CD4-positive, alpha-beta T cell treated with Interleukin-12 subunit alpha and Interleukin-12 subunit beta, for 1 hour (primary cell): ENCODE data around the gene IFIT3.
A peak's percentile ranks its signal among the peaks of the same experiment; 100 is the strongest.

ENCODE experiments used
- DNase-seq: peaks from one replicate; pipeline ENCODE4 v3.0.0-alpha.2; 2020

The IFIT3 gene

DNA sequence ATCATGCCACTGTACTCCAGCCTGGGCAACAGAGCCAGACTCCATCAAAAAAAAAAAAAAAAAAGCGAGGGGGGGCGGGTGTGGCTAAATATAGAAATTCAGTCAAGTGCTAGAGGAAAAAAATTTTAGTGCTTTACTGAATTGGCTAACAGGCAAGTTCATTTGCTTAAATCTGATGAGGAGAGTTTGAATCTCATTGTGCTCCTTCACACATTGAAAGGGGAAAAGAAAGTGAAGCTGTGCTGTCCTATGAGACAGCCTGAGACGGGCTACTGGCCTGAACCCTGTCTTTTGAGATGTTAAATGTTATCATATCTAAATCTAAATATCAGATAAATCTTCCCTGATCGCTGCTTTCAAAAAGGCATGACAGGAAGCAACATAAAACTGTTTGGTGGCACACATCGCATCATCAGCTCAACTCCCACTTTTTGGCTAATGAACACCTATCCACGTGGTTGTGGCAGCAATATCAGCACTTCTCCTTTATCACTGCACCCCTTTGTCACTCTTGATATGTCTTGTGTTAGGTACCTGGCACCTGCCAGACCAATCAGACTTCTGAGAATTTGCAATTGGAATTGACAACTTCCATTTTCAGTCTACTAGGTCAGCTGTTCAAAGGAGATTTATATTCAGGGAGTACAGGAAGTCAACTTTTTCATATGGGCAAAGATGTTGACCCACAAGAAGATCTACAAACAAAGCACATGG is 36.1 kb downstream of the IFIT3 start:
- no peak for DNase-seq

DNA sequence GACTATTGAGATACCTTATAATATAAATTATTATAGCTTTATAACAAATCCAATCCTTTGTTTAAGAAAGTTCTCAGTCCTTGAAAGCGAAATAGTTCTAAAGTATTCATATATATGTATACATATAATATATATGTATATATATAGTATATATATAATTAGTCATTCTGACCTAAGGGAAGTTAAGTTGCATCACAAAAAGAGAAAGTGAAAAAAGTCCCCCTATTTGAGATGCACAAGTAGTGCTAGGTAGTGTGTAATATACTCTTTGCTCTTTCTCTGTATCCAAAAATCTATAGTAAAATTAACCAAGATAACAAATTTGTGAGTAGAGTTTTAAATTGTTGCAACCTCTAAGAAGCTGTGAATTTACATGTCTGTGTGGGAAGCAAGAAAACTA is 36.7 kb downstream of the IFIT3 start:
- DNase-seq: no peak

DNA sequence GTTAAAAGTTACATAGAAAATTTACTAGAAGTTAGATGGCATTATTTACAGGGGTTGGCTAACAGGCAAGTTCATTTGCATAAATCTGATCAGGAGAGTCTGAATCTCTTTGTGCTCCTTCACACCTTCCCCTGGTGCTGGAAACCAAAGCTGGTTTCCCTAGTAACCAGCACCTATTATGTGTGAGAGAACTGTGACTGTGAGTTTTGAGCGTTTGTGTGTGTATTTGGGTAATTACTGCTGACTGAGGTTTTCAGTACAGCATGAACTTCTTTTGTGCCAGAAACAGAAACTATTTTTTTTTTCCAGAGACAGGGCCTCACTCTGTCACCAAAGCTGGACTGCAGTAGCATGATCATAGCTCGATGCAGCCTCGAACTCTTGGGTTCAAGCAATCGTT is 39.7 kb downstream of the IFIT3 start:
- peak; percentile 39 for DNase-seq

DNA sequence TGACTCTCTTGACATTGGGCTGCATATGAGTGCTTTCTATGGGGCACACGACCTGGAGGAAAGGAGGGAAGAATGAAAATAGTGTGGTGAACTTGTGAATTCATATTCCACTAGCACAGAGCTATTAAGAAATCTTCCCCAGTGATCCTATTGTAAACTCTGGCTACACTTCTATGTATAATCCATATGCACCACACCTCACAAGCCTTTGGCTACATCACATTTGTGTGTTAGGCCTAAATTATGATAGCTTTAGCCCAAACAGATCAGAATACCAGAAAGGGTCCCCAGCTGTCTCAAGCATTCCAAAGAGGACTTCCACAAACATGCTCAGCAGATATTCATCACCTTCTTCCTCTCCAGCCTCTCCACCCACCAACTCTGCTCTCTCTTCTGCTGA is 40.3 kb downstream of the IFIT3 start:
- no peak for DNase-seq

DNA sequence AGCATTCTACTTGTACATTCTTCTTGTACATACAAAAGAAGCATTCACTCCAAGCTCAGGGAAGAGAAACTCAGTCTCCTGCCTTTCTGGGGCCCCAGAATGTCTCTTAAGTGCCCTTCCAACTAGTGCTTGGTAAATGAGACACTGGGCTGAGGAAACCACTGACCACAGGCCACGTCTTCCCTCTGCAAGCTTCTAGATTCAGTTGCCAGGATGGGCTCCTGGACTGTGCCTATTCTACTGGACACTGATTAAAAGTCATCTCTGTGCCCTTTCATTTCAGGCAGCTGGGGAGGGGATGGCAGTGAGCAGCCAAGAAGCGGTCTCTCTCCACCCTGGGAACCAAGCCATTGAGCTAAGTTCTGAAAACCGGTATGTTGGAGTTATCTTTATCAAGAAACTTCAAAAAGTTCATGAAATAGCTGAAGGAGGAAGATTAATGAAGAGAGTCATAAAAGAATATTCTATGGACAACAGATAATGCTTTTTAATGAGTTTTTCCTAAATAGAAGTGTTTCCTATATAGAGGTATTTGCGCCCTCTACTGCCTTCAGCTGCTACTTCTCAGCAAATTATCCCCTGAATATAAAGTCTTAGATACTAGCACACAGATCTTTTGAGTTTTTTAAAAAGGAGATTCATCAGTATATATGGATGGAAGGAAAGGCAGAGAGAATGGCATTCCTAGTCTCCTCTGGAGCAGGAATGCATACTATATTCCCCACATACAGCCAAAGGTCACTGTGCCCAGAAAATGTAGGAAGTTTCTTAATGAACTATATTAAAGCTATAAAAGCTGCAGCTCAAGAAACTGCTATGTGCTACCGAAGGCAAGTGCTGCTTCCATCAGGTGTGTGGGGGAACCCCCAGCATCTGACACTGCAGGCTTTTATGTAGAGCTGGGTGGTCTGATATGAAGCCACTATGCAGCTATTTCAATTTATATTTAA is 41.6 kb downstream of the IFIT3 start:
- peak; percentile 39 for DNase-seq

DNA sequence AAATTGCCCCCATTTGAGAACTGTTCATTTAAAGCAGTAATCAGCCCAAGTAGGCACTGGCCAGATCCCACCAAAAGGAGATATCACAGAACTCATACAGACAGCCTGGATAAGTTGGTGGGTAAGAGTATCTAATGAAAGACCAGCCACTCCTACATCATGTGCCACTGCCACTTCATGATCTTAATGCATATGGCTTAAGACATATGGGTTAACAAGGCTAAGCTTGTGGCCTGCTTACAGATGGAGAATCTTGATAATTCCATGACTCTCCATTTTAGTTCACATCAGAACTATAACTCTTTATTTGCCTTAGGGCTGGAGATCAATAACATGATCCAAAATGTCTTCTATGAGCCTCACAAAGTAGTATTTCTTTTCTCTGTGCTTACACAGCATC is 43.3 kb downstream of the IFIT3 start:
- DNase-seq: no peak

DNA sequence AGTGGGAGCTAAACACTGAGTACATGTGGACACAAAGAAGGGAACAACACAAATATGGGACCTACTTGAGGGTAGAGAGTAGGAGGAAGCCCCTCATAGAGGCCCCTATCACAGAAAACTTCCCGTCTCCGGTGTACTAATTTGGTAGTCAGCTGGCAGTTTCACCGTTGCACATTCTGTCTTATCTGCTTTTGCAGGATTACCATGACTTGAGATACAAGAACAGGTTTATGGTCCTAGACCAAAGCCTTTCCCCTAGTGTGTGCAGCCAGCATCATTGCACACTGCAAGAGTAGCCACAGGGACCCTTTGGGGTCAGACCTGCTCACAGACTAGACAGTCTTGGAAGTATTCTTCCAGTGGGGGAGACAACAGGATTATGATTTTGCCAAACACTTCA is 44.2 kb downstream of the IFIT3 start:
- no peak for DNase-seq

DNA sequence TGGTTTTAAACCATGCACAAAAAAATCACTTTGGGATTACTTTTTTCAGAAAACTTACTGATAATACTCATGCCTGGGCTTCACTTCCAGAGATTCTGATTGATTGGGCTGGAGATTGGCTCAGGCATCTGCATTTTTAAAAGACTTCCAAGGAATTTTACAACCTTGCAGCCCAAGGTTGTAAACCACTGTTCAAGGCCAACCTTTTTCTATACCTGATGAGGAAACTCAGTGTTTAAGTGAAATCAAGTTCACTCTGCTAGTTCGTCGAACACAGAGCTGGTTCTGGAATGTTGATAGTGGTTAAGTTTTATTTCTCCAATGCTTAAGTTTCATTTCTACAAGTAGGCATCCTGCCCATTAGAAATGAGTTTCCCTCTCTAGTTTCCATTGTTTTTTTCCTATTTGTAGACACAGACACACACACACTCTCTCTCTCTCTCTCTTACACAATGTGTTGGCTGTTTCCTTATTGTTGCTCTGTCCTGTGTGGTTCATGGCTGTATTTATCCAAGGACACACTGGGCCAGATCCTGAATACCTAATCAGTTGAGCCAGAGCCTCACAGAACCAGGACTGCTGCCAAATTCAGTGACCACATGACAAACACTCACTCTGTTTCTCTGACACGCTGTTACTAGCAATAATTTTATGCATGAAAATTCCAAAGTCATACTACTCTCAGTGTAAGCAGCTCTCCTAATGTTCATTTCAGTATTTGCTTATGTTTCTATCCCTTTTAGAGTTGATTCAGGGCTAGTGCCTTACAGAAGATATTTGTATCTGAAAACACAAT is 46.3 kb downstream of the IFIT3 start:
- no peak for DNase-seq

DNA sequence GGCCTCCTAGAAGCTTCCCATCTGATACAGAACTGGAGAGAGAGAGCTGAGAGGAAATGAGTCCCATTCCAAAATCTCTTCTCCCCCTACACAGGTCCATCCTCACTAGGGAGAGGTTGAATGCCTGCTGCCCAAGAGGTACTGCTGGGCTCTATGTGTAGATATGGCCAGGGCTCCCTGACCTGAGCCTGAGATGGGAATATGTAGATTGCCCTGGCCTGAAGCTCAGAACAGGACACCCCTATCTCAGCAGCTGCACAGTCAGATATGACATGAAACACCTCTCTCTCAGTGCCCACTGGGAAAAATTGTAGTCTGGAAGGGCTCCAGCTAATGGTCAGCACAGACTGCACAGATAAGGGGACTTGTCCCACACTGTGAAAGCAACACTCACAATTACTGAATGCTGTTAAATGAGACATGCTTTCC is 46.9 kb downstream of the IFIT3 start:
- no peak for DNase-seq

DNA sequence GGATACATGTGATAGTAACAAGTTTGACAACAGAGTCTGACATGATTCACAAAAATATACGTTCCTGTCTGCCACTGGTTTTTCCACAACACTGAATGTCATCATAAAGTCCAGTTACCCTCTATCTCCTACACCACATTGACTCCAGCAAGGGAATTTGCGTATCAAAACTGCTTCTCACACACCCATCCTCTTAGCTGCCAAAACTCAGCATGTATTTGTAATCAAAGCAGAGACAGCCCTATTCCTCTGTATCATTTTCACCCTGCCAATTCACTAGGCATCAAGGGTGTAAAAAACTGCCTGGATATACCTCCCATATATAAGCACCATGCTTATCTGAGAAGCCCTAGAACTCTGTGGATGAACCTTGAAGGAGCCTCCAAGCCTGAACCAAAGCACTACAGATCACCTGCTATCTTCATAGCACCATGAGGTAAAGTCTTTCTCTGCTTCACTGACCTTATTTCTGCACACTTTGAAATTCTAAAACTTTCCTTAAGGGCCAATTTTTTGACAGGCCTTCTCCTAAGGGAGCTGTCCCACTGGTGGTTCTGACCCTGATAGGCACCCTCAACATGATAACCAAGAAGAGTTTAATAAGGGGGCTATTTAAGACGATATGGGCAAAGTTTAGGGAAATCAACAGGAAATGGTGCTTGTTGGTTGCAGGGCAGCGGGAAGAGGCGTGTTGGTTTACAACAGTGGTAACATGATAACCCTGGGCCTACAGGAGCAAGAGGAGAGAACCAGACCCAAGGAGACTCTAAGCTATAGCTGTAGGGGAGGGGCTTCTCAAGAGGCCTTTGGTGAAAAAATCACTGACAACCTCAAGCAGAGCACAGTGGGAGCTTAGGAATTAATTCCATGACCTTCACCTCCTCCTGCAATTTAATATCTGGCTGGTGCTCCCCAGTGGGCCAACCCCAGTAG is 50.2 kb downstream of the IFIT3 start, which contains the start of gene IFIT1B:
Gene IFIT1B (plus strand): TSS at position 352 of the 933 bp plus-strand sequence. CDS start 80 bp downstream, at position 432.
- DNase-seq: no peak

DNA sequence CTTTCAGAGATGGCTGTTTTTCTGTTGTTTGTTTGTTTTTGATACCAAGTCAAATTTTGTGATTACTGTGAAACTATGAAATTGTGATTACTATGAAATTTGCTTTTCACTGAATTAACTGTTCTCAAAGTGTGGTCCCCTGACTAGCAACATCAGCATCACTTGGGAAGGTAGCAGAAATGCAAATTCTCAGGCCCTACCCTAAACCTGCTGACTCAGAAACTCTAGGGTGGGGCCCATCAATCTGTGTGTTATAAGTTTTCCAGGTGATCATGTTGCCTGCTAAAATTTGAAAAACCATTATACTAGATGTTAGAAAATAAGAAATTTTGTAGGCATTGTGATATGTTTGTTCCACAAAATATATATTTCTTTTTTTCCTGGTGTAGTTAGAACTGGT is 51.3 kb downstream of the IFIT3 start:
- no peak for DNase-seq

DNA sequence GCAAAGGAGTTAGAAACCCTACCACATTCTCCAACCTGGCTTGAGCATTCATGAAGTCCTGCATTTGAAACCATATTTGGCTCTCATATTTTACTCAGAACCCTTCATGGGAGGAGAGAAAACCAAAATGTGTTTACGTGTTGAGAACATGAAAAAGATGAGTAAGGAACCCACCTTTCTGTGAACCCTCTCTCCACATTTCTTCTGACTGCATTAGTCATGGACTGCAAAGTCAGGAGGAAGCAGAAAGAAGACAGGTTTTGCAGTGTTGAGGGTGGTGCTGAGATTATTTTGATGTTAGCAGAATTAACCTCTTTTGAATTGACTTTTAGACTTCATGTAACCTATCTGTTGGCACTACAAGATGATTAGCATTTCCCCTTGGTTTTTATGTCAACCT is 55.0 kb downstream of the IFIT3 start:
- no peak for DNase-seq

DNA sequence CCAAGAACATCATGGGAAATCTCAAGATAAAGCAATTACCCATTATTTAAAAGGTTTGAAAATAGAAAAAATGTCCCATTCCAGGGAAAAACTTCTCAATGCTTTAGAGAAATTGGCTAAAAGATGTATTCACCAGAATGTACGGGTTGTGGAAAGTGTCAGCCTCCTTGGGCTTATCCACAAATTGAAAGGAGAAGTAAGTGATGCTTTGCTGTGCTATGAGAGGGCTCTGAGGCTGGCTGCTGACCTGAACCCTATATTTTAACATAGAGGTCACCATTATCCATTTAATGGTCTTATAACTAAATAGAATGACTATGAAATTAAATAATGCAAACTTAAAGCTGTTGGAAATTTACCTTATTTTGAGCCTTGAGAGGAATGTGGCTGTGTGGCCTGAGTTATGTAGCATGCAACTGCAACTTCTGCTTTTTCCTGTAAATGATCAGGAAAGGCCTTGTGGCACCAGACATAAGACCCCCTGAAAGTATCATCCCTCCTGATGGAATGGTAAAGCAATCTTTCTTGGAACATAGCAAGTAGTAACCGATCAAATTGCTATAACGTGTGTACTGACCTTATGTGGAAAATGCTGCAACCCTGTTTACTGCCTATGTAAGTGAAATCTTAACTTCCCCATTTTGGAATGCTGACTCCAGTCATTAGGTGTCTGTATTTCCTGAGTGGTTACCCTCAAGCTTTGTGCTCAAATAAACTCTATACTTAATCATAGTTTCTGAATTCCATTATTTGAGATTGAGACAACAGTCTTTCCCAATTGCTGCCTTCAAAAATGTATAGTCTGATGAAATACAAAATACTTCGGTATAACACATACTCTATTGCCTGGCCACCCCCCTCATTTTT is 56.9 kb downstream of the IFIT3 start:
- DNase-seq: no peak

DNA sequence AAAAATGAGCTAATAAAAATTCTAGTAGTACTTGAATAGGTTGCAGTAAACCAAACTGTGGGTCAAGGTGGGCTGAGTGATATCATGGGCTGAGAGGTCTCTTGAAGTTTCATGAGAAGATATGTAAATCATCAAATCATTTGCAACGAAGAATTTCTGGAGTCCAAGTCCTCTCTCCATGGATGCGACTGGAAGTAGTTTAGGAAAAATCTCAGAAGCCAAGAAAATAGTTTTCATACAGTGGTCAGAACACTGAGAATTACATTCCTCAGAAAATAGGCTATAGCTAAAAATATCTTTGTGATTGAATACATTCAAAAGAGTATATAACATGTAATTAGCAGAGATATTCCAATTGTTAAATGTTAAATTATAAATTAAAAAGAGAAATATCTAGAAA is 61.0 kb downstream of the IFIT3 start:
- DNase-seq: no peak

DNA sequence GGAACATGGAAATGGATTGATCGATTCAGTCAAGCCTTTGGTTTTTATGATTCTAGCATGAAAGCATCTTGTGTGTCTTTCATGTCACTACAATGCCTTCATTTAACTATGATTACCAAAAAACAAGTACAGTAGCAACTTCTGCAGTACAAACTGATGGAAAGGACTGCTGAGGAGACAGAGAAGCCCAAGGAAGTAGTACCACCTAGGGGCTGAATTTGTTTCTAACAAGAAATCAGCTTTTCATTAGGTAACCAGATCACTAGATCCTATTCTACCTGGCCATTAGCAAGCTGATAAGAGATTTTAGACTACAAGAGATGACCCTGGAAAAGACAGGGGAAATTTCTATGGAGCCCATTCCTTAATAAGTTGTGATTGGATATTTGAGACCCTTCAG is 61.5 kb downstream of the IFIT3 start:
- DNase-seq: peak; percentile 31
